H1 (cell line): ENCODE data around the gene FAM149A. TPM values are rescaled to one million over a fixed set of nuclear protein-coding genes. Genes with fewer than 3 reads are reported as not detected.

Source experiments
- CTCF ChIA-PET: fragments of 300-600 bp; sonication (Branson Sonifier 250); formaldehyde crosslinking; loops from one replicate; lab custom pipeline; 2021; ENCODE audit not compliant: partially characterized antibody; lab: Charles Lee
- POLR2A ChIA-PET: fragments of 300-600 bp; sonication (Branson Sonifier 250); formaldehyde crosslinking; loops from one replicate; lab custom pipeline; 2021; ENCODE audit warnings: inconsistent platforms; ENCODE audit not compliant: partially characterized antibody; lab: Charles Lee
- DNase-seq, 2 experiments: peaks; one replicate each; pipeline versions ENCODE4 v3.0.0 to v3.0.0-alpha.2; 2010 to 2022; ENCODE audit warnings: low spot score in 2 of 2, low read depth in 1 of 2, mixed read lengths in 1 of 2
- FAIRE-seq: peaks from 2 replicates; lab custom pipeline; 2011; peaks lifted over from hg19 to GRCh38; lab: Jason Lieb, UNC
- H2AFZ ChIP-seq: 2 replicates; pipeline ENCODE4 v1.8.1; 2012; ENCODE audit warnings: low read length, inconsistent platforms
- H2AK5ac ChIP-seq: 2 replicates; pipeline ENCODE4 v1.6.1; 2013; ENCODE audit warnings: low read depth, low read length
- H2BK120ac ChIP-seq: replicated peaks from 2 replicates; pipeline ENCODE3; 2013; ENCODE audit warnings: low read depth, low read length, inconsistent platforms
- H2BK12ac ChIP-seq: 2 replicates; pipeline ENCODE4 v1.6.1; 2013; ENCODE audit warnings: low read depth, low read length
- H2BK15ac ChIP-seq: 2 replicates; pipeline ENCODE4 v1.6.1; 2013; ENCODE audit warnings: low read length
- H2BK20ac ChIP-seq: 2 replicates; pipeline ENCODE4 v1.6.1; 2013; ENCODE audit warnings: low read length
- H2BK5ac ChIP-seq: 2 replicates; pipeline ENCODE4 v1.6.1; 2013; ENCODE audit warnings: low read depth, low read length
- H3K14ac ChIP-seq: 2 replicates; pipeline ENCODE4 v1.6.1; 2013; ENCODE audit warnings: inconsistent platforms; ENCODE audit not compliant: insufficient read length
- H3K18ac ChIP-seq: 2 replicates; pipeline ENCODE4 v1.6.1; 2013; ENCODE audit warnings: low read length; ENCODE audit errors: extremely low read depth
- H3K23ac ChIP-seq: 2 replicates; pipeline ENCODE4 v1.6.1; 2013; ENCODE audit warnings: inconsistent platforms; ENCODE audit not compliant: insufficient read length
- H3K23me2 ChIP-seq: 2 replicates; pipeline ENCODE4 v1.6.1; 2013; ENCODE audit warnings: low read depth, low read length
- H3K27ac ChIP-seq: 2 replicates; pipeline ENCODE4 v1.6.1; 2011; ENCODE audit warnings: low read depth, low read length, inconsistent platforms
- H3K27me3 ChIP-seq, 4 experiments: replicated peaks in 1 of 4; 1 replicate in 1 of 4; 2 replicates in 3 of 4; pipeline versions ENCODE4 v1.6.1 to v1.8.1; 2011 to 2013; ENCODE audit warnings: low read length in 3 of 4, mild to moderate bottlenecking in 3 of 4, inconsistent platforms in 2 of 4, mixed read lengths in 2 of 4, moderate library complexity in 1 of 4; ENCODE audit not compliant: control insufficient read depth in 3 of 4, insufficient read depth in 3 of 4; ENCODE audit errors: extremely low read depth in 1 of 4
- H3K36me3 ChIP-seq, 4 experiments: 2 replicates each; pipeline versions ENCODE4 v1.6.1 to v1.8.1; 2011 to 2013; ENCODE audit warnings: mild to moderate bottlenecking in 4 of 4, low read length in 3 of 4, moderate library complexity in 2 of 4, control low read depth in 1 of 4, inconsistent platforms in 1 of 4; ENCODE audit not compliant: insufficient read depth in 4 of 4, control insufficient read depth in 2 of 4
- H3K4ac ChIP-seq: replicated peaks from 2 replicates; pipeline ENCODE3; 2013; ENCODE audit warnings: low read length, low read depth, mixed read lengths, inconsistent platforms; ENCODE audit not compliant: insufficient read length
- H3K4me1 ChIP-seq, 4 experiments: replicated peaks in 1 of 4; 1 replicate in 1 of 4; 2 replicates in 3 of 4; pipeline versions ENCODE4 v1.6.1 to v1.8.1; 2011 to 2013; ENCODE audit warnings: low read length in 3 of 4, inconsistent platforms in 2 of 4, mixed read lengths in 1 of 4; ENCODE audit not compliant: insufficient read depth in 4 of 4, control insufficient read depth in 3 of 4
- H3K4me2 ChIP-seq, 2 experiments: 2 replicates each; pipeline versions ENCODE4 v1.6.1 to v1.8.1; 2011 to 2013; ENCODE audit warnings: low read depth in 2 of 2, low read length in 2 of 2, control low read depth in 1 of 2, inconsistent platforms in 1 of 2, mild to moderate bottlenecking in 1 of 2; ENCODE audit not compliant: insufficient read depth in 1 of 2
- H3K4me3 ChIP-seq, 4 experiments: fragments of 200-600, 300-600 bp in 1 of 4; sonication (generic), shearing (Covaris generic), sonication (Bioruptor Twin) in 1 of 4; 2 replicates each; pipeline versions ENCODE4 v1.5.1 to v1.8.1; 2011 to 2016; ENCODE audit warnings: low read length in 4 of 4, low read depth in 3 of 4, control low read depth in 2 of 4, inconsistent platforms in 2 of 4, mild to moderate bottlenecking in 2 of 4, mixed read lengths in 1 of 4, moderate library complexity in 1 of 4; ENCODE audit not compliant: insufficient read depth in 2 of 4; ENCODE audit errors: extremely low read depth in 1 of 4
- H3K56ac ChIP-seq: replicated peaks from 2 replicates; pipeline ENCODE3; 2013; ENCODE audit warnings: low read depth, mild to moderate bottlenecking, mixed read lengths, low read length, inconsistent platforms; ENCODE audit not compliant: insufficient read length
- H3K79me1 ChIP-seq: 2 replicates; pipeline ENCODE4 v1.6.1; 2013; ENCODE audit warnings: low read depth, low read length, control low read depth
- H3K79me2 ChIP-seq, 2 experiments: 2 replicates each; pipeline versions ENCODE4 v1.6.1 to v1.8.1; 2012 to 2013; ENCODE audit warnings: low read length in 2 of 2, mild to moderate bottlenecking in 2 of 2, inconsistent platforms in 1 of 2; ENCODE audit not compliant: insufficient read depth in 2 of 2, control insufficient read depth in 1 of 2
- H3K9ac ChIP-seq, 4 experiments: replicated peaks in 1 of 4; 1 replicate in 1 of 4; 2 replicates in 3 of 4; pipeline versions ENCODE4 v1.6.1 to v1.8.1; 2011 to 2013; ENCODE audit warnings: low read depth in 3 of 4, low read length in 3 of 4, control low read depth in 2 of 4, mild to moderate bottlenecking in 2 of 4, moderate library complexity in 2 of 4, inconsistent platforms in 1 of 4; ENCODE audit errors: extremely low read depth in 1 of 4
- H3K9me3 ChIP-seq, 2 experiments: 2 replicates each; pipeline versions ENCODE4 v1.6.1 to v1.8.1; 2012 to 2013; ENCODE audit warnings: mild to moderate bottlenecking in 2 of 2, moderate library complexity in 2 of 2, control low read depth in 1 of 2, inconsistent platforms in 1 of 2, low read depth in 1 of 2, low read length in 1 of 2, mixed read lengths in 1 of 2; ENCODE audit not compliant: insufficient read depth in 2 of 2
- H4K20me1 ChIP-seq, 2 experiments: replicated peaks in 1 of 2; 2 replicates each; pipeline versions ENCODE3 to v1.8.1; 2011 to 2013; ENCODE audit warnings: inconsistent platforms in 2 of 2, low read length in 2 of 2, mild to moderate bottlenecking in 1 of 2; ENCODE audit not compliant: insufficient read depth in 2 of 2, control insufficient read depth in 1 of 2
- H4K5ac ChIP-seq: 2 replicates; pipeline ENCODE4 v1.6.1; 2013; ENCODE audit warnings: low read length, low read depth, mixed read lengths, inconsistent platforms; ENCODE audit not compliant: insufficient read length
- H4K8ac ChIP-seq: 2 replicates; pipeline ENCODE4 v1.8.0; 2013; ENCODE audit warnings: mild to moderate bottlenecking, moderate library complexity, low read length, inconsistent platforms; ENCODE audit not compliant: insufficient read depth; ENCODE audit errors: extremely low read depth
- H4K91ac ChIP-seq: replicated peaks from 2 replicates; pipeline ENCODE3; 2013; ENCODE audit warnings: low read length, mixed read lengths, inconsistent platforms; ENCODE audit not compliant: insufficient read length
- BCL11A ChIP-seq, 2 experiments: IDR thresholded peaks; one replicate each; pipeline ENCODE4 v1.6.1; 2011; ENCODE audit warnings: low read depth in 2 of 2, low read length in 2 of 2, mild to moderate bottlenecking in 2 of 2
- BRCA1 ChIP-seq: IDR thresholded peaks from 2 replicates; pipeline ENCODE4 v1.6.1; 2012; ENCODE audit warnings: low read depth, low read length, improper control_type of control experiment
- CBX8 ChIP-seq: fragments of 300-800, 300-1000 bp; sonication (generic); IDR thresholded peaks from 2 replicates; pipeline ENCODE4 v1.7.1; 2016; ENCODE audit warnings: low read depth, low read length, borderline replicate concordance
- CHD1 ChIP-seq: IDR thresholded peaks from 2 replicates; pipeline ENCODE4 v1.6.1; 2012; ENCODE audit warnings: low read depth, low read length, improper control_type of control experiment
- CTBP2 ChIP-seq: IDR thresholded peaks from 2 replicates; pipeline ENCODE4 v1.7.0; 2011; ENCODE audit warnings: borderline replicate concordance, mild to moderate bottlenecking, moderate library complexity, mixed read lengths, low read length; ENCODE audit not compliant: insufficient read depth, insufficient read length
- FOSL1 ChIP-seq: IDR thresholded peaks from 2 replicates; pipeline ENCODE4 v1.6.1; 2011; ENCODE audit warnings: mild to moderate bottlenecking, low read depth, low read length, moderate library complexity; ENCODE audit not compliant: insufficient read depth
- HDAC6 ChIP-seq: IDR thresholded peaks from one replicate; pipeline ENCODE4 v1.7.1; 2012; ENCODE audit warnings: low read depth, mild to moderate bottlenecking, inconsistent platforms, low read length, moderate library complexity
- POLR2A ChIP-seq, 2 experiments: IDR thresholded peaks; 1 replicate in 1 of 2; 2 replicates in 1 of 2; pipeline ENCODE4 v1.6.1; 2011; ENCODE audit warnings: low read depth in 2 of 2, low read length in 2 of 2, mild to moderate bottlenecking in 2 of 2; ENCODE audit errors: control extremely low read depth in 1 of 2
- POU5F1 ChIP-seq: IDR thresholded peaks from 2 replicates; pipeline ENCODE4 v1.6.1; 2011; ENCODE audit warnings: low read depth, mild to moderate bottlenecking, low read length, moderate library complexity
- RAD21 ChIP-seq, 2 experiments: IDR thresholded peaks in 1 of 2; conservative IDR thresholded peaks in 1 of 2; 2 replicates each; pipeline ENCODE4 v1.6.1; 2011; ENCODE audit warnings: low read depth in 2 of 2, low read length in 2 of 2, improper control_type of control experiment in 1 of 2, inconsistent platforms in 1 of 2, mild to moderate bottlenecking in 1 of 2, moderate library complexity in 1 of 2
- RXRA ChIP-seq: IDR thresholded peaks from 2 replicates; pipeline ENCODE4 v1.6.1; 2011; ENCODE audit warnings: low read depth, mild to moderate bottlenecking, low read length, moderate library complexity; ENCODE audit not compliant: insufficient read depth
- SIN3A ChIP-seq, 2 experiments: IDR thresholded peaks in 1 of 2; conservative IDR thresholded peaks in 1 of 2; 2 replicates each; pipeline ENCODE4 v1.6.1; 2011 to 2012; ENCODE audit warnings: low read length in 2 of 2, improper control_type of control experiment in 1 of 2, low read depth in 1 of 2, mild to moderate bottlenecking in 1 of 2
- SIX5 ChIP-seq: IDR thresholded peaks from 2 replicates; pipeline ENCODE4 v1.6.1; 2011; ENCODE audit warnings: mild to moderate bottlenecking, low read depth, low read length
- SP4 ChIP-seq: IDR thresholded peaks from 2 replicates; pipeline ENCODE4 v1.6.1; 2012; ENCODE audit warnings: low read length, inconsistent platforms
- SRF ChIP-seq: IDR thresholded peaks from 2 replicates; pipeline ENCODE4 v1.6.1; 2011; ENCODE audit warnings: mild to moderate bottlenecking, low read depth, low read length, moderate library complexity
- WGBS, 2 experiments: shearing (Covaris generic) in 1 of 2; methylation state at CpG; one replicate each; pipeline versions ENCODE4 v1.1.6 to v1.1.7; 2013 to 2015; ENCODE audit warnings: low lambda C conversion rate in 2 of 2, mixed read lengths in 2 of 2, inconsistent platforms in 1 of 2, low coverage in 1 of 2, missing lambda C conversion rate in 1 of 2; ENCODE audit not compliant: insufficient replicate concordance in 2 of 2, insufficient coverage in 1 of 2, insufficient read length in 1 of 2; ENCODE audit errors: extremely low coverage in 1 of 2, missing lambda C conversion rate in 1 of 2; 5-methylcytosine and 5-hydroxymethylcytosine counted together
- polyA plus RNA-seq, 7 experiments: library from polyadenylated mRNA; depleted of rRNA in 3 of 7; stranded (reverse) in 5 of 7; unstranded in 2 of 7; fragments of >200 nt in 5 of 7; fragments of 200-250 nt in 2 of 7; gene quantifications; 1 replicate in 5 of 7; 2 replicates in 1 of 7; 4 replicates in 1 of 7; pipeline versions ENCODE4 v1.2.1 to v1.2.3, GENCODE V29; 2011 to 2013; ENCODE audit warnings: missing spikeins in 2 of 7, mixed read lengths in 2 of 7
- total RNA-seq: library from RNA; stranded (reverse); fragmentation: NEBNext Ultra II Directional; extraction: Animal tissue kit (Norgen Biotek cat#: 25700); gene quantifications from 2 replicates; pipeline ENCODE4 v1.2.1, GENCODE V29; 2021

The FAM149A gene
- total and polyA plus RNA-seq, 2 of the 8 experiments (the other 6 are each of a cell fraction or from before 2014, with no cell fraction given): 6.1 to 8.5 TPM

- no peaks in the 10 kb centered on the region for H3K36me3 ChIP-seq
- CTCF ChIA-PET: no interaction called here
- H2BK20ac ChIP-seq: no peak overlapping the region
- no peak overlapping the region for H4K8ac ChIP-seq
- H2BK120ac ChIP-seq: no peak overlapping the region
- no peak overlapping the region for H3K18ac ChIP-seq
- 85% methylated on average over 8 of the region's 8 CpGs; no CpG with 5 or more reads in 1 of the 2 experiments for WGBS, 2 experiments
- no peak overlapping the region for H2AFZ ChIP-seq
- no peaks in the 10 kb centered on the region for H3K27me3 ChIP-seq
- H3K23ac ChIP-seq: no peak overlapping the region
- H3K56ac ChIP-seq: no peak overlapping the region
- H3K4ac ChIP-seq: no peak overlapping the region
- H3K27ac ChIP-seq: no peak overlapping the region
- H4K5ac ChIP-seq: no peak overlapping the region
- H3K23me2 ChIP-seq: no peaks in the 10 kb centered on the region
- H3K79me2 ChIP-seq: peaks cover 0 to 3% of the 10 kb centered on the region in 2 experiments; a peak in 1 of 4 replicates
- peaks cover 0 to 2% (median 0%) of the 10 kb centered on the region in 4 experiments; a peak in 1 of 7 replicates for H3K4me1 ChIP-seq
- no peak overlapping the region for H3K4me2 ChIP-seq
- no peaks in the 10 kb centered on the region for H3K79me1 ChIP-seq
- no peak overlapping the region for H2BK15ac ChIP-seq
- POLR2A ChIA-PET: no interaction called here
- H4K20me1 ChIP-seq: no peaks in the 10 kb centered on the region
- H3K9me3 ChIP-seq: peaks cover 4 to 10% of the 10 kb centered on the region in 2 experiments; a peak in 1 of 4 replicates
- H2BK5ac ChIP-seq: no peak overlapping the region
- H4K91ac ChIP-seq: no peak overlapping the region
- DNase-seq: no peak
- H2AK5ac ChIP-seq: no peak overlapping the region
- no peak overlapping the region for H2BK12ac ChIP-seq
- H3K4me3 ChIP-seq: no peak overlapping the region
- no peak for FAIRE-seq
- no peak overlapping the region for H3K9ac ChIP-seq
- H3K14ac ChIP-seq: no peak overlapping the region
- TF ChIP-seq BRCA1: no peak
- TF ChIP-seq CBX8: no peak
- TF ChIP-seq SIX5: no peak
- no peak for TF ChIP-seq POLR2A (IDR thresholded peaks at IDR 0.05; ENCODE audit: control extremely low read depth in 1 of 2, low read depth in 2 of 2, low read length in 2 of 2)
- no peak for TF ChIP-seq BCL11A (IDR thresholded peaks at IDR 0.05; ENCODE audit: low read depth in 2 of 2, low read length in 2 of 2)
- no peak for TF ChIP-seq RXRA
- no peak for TF ChIP-seq SIN3A (conservative IDR thresholded peaks at IDR 0.05 in 1 of 2, IDR thresholded peaks at IDR 0.05 in 1 of 2; ENCODE audit: low read depth in 1 of 2, low read length in 2 of 2)
- no peak for TF ChIP-seq CHD1
- TF ChIP-seq RAD21 (IDR thresholded peaks at IDR 0.05 in 1 of 2, conservative IDR thresholded peaks at IDR 0.05 in 1 of 2; ENCODE audit: low read depth in 2 of 2, low read length in 2 of 2): no peak
- no peak for TF ChIP-seq SRF
- TF ChIP-seq HDAC6: no peak
- no peak for TF ChIP-seq POU5F1
- no peak for TF ChIP-seq FOSL1
- no peak for TF ChIP-seq CTBP2
- TF ChIP-seq SP4: no peak
Observed at GRCh38 chr4:186205156-186205555, 100.7 kb downstream of the FAM149A start.
